ENCODE data around the gene ADCY7. TPM values are rescaled to one million over a fixed set of nuclear protein-coding genes. Genes with fewer than 3 reads are reported as not detected.

The ADCY7 gene
- total and polyA plus RNA-seq, 9 of the 15 experiments (the other 6 are each of a cell fraction or from before 2014, with no cell fraction given): 2.3 to 108 (median 28.6) TPM

DNA sequence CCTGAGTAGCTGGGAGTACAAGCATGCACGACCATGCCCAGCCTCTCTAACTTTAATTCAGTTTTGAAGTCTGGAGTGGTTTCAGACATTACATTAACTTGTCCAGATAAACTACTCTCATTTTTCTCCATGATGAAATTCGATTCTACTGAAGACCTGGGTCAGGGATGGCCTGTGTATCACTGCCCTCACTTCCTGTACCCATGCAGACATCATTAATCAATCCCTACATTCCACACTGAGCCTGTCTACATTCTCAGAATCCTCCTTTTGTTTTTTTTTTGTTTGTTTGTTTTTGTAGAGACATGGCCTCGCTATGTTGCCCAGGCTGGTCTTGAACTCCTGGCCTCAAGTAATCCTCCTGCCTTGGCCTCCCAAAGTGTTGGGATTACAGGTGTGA, 22.6 kb downstream of the ADCY7 start:
- FAIRE-seq: no peak
- Histone ChIP-seq H3K9ac (ENCODE audit: insufficient read depth in 1 of 2, low read depth in 2 of 2, low read length in 2 of 2) (no peak overlapping the region), H3K9me3 (replicated peaks; ENCODE audit: control insufficient read depth, insufficient read depth, low read depth, low read length) (peaks cover 2% of the 10 kb centered on the region), H3K4me3 (no peak overlapping the region), H3K27ac (ENCODE audit: extremely low read depth, low read depth, low read length) (no peak overlapping the region), H3K9me1 (ENCODE audit: control insufficient read depth, insufficient read depth, low read length) (no peaks in the 10 kb centered on the region), H3K4me2 (ENCODE audit: insufficient read depth, low read length) (no peak overlapping the region), H2AFZ (ENCODE audit: low read depth, low read length) (no peak overlapping the region), H3K4me1 (replicated peaks in 1 of 2; ENCODE audit: control insufficient read depth in 2 of 2, insufficient read depth in 2 of 2, low read length in 2 of 2) (peaks cover 0 to 36% of the 10 kb centered on the region in 2 experiments; a peak in 2 of 5 replicates), H4K20me1 (replicated peaks; ENCODE audit: control insufficient read depth, insufficient read depth, low read length) (peaks cover under 1% of the 10 kb centered on the region), H3K36me3 (ENCODE audit: control insufficient read depth, insufficient read depth, low read length) (peaks cover 84% of the 10 kb centered on the region; the same call in 2 of the 3 replicates), H3K79me2 (ENCODE audit: control insufficient read depth, insufficient read depth, low read length) (peaks cover 40% of the 10 kb centered on the region), H3K27me3 (ENCODE audit: control insufficient read depth in 2 of 2, insufficient read depth in 2 of 2, low read length in 2 of 2) (no peaks in the 10 kb centered on the region)
- ChIA-PET POLR2A (no interaction called here), CTCF (ENCODE audit: low intra/inter-chr PET ratio) (no interaction called here)
- in situ Hi-C loops (cut with MboI) (no loop called here), intact Hi-C loops (cut with micrococcal nuclease) (no loop called here)
- 90% methylated on average over 3 of the region's 3 CpGs for WGBS (ENCODE audit: insufficient coverage, low coverage, missing lambda C conversion rate)
- no peak for DNase-seq (ENCODE audit: extremely low read depth in 1 of 4, low spot score in 3 of 4)
- no peak for ATAC-seq
- no TSS peak for BruUV-seq (replicated peaks)
- TF ChIP-seq ZNF586 (CRISPR knock-in tag; conservative IDR thresholded peaks at IDR 0.05): no peak
- TF ChIP-seq CEBPB (tag; IDR thresholded peaks at IDR 0.05): no peak
- TF ChIP-seq, protein P1, sequence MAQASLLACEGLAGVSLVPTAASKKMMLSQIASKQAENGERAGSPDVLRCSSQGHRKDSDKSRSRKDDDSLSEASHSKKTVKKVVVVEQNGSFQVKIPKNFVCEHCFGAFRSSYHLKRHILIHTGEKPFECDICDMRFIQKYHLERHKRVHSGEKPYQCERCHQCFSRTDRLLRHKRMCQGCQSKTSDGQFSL (CRISPR knock-in tag; IDR thresholded peaks at IDR 0.05): no peak
- TF ChIP-seq, protein P1 (tag; IDR thresholded peaks at IDR 0.05): no peak
- TF ChIP-seq POLR2A (conservative IDR thresholded peaks at IDR 0.05): no peak
- TF ChIP-seq, protein P2, sequence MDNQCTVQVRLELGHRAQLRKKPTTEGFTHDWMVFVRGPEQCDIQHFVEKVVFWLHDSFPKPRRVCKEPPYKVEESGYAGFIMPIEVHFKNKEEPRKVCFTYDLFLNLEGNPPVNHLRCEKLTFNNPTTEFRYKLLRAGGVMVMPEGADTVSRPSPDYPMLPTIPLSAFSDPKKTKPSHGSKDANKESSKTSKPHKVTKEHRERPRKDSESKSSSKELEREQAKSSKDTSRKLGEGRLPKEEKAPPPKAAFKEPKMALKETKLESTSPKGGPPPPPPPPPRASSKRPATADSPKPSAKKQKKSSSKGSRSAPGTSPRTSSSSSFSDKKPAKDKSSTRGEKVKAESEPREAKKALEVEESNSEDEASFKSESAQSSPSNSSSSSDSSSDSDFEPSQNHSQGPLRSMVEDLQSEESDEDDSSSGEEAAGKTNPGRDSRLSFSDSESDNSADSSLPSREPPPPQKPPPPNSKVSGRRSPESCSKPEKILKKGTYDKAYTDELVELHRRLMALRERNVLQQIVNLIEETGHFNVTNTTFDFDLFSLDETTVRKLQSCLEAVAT (IDR thresholded peaks at IDR 0.05): 0 out of 4 replicates have a peak, but pooled peaks of 1 of the 2 experiments have one; percentile 23
- peak; percentile 74 for TF ChIP-seq ZBTB17 (CRISPR knock-in tag; IDR thresholded peaks at IDR 0.05)
- TF ChIP-seq ZNF668 (CRISPR knock-in tag; IDR thresholded peaks at IDR 0.05): no peak
- TF ChIP-seq MXI1 (IDR thresholded peaks at IDR 0.05; ENCODE audit: low read depth, low read length): no peak
- TF ChIP-seq ZNF133 (CRISPR knock-in tag; IDR thresholded peaks at IDR 0.05): no peak
- TF ChIP-seq ZNF239 (CRISPR knock-in tag; IDR thresholded peaks at IDR 0.05): no peak
- TF ChIP-seq, protein P3, sequence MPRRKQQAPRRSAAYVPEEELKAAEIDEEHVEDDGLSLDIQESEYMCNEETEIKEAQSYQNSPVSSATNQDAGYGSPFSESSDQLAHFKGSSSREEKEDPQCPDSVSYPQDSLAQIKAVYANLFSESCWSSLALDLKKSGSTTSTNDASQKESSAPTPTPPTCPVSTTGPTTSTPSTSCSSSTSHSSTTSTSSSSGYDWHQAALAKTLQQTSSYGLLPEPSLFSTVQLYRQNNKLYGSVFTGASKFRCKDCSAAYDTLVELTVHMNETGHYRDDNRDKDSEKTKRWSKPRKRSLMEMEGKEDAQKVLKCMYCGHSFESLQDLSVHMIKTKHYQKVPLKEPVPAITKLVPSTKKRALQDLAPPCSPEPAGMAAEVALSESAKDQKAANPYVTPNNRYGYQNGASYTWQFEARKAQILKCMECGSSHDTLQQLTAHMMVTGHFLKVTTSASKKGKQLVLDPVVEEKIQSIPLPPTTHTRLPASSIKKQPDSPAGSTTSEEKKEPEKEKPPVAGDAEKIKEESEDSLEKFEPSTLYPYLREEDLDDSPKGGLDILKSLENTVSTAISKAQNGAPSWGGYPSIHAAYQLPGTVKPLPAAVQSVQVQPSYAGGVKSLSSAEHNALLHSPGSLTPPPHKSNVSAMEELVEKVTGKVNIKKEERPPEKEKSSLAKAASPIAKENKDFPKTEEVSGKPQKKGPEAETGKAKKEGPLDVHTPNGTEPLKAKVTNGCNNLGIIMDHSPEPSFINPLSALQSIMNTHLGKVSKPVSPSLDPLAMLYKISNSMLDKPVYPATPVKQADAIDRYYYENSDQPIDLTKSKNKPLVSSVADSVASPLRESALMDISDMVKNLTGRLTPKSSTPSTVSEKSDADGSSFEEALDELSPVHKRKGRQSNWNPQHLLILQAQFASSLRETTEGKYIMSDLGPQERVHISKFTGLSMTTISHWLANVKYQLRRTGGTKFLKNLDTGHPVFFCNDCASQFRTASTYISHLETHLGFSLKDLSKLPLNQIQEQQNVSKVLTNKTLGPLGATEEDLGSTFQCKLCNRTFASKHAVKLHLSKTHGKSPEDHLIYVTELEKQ (CRISPR knock-in tag; IDR thresholded peaks at IDR 0.05): no peak
- TF ChIP-seq SNRNP70 (optimal IDR thresholded peaks at IDR 0.05; ENCODE audit: low read depth, low read length): no peak
- no peak for TF ChIP-seq ARNT (IDR thresholded peaks at IDR 0.05)
- TF ChIP-seq BHLHE40 (IDR thresholded peaks at IDR 0.05; ENCODE audit: low read length): no peak
- TF ChIP-seq, protein P4, sequence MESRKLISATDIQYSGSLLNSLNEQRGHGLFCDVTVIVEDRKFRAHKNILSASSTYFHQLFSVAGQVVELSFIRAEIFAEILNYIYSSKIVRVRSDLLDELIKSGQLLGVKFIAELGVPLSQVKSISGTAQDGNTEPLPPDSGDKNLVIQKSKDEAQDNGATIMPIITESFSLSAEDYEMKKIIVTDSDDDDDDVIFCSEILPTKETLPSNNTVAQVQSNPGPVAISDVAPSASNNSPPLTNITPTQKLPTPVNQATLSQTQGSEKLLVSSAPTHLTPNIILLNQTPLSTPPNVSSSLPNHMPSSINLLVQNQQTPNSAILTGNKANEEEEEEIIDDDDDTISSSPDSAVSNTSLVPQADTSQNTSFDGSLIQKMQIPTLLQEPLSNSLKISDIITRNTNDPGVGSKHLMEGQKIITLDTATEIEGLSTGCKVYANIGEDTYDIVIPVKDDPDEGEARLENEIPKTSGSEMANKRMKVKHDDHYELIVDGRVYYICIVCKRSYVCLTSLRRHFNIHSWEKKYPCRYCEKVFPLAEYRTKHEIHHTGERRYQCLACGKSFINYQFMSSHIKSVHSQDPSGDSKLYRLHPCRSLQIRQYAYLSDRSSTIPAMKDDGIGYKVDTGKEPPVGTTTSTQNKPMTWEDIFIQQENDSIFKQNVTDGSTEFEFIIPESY (CRISPR knock-in tag; IDR thresholded peaks at IDR 0.05): no peak
- no peak for TF ChIP-seq SMAD3 (CRISPR knock-in tag; conservative IDR thresholded peaks at IDR 0.05)
- no peak for TF ChIP-seq TAF9B (IDR thresholded peaks at IDR 0.05; ENCODE audit: partially characterized antibody)
